Measurements from ENCODE around the gene SSNA1.

Gene SSNA1

GRCh38 chr9:137156567-137157375, 31.7 kb upstream of the SSNA1 start:
- DNase-seq: peak; percentile 83

- no peak for DNase-seq
Observed at GRCh38 chr9:137157618-137158415, 30.7 kb upstream of the SSNA1 start.

- DNase-seq: no peak
Observed at GRCh38 chr9:137158625-137159024, 29.9 kb upstream of the SSNA1 start.

GRCh38 chr9:137159105-137160053, 29.1 kb upstream of the SSNA1 start:
- DNase-seq: no peak

- no peak for DNase-seq
Observed at GRCh38 chr9:137160054-137160425, 28.4 kb upstream of the SSNA1 start.

- DNase-seq: no peak
Observed at GRCh38 chr9:137160716-137161557, 27.5 kb upstream of the SSNA1 start.

GRCh38 chr9:137161558-137162486, 26.7 kb upstream of the SSNA1 start:
- no peak for DNase-seq

GRCh38 chr9:137162505-137163364, 25.7 kb upstream of the SSNA1 start:
- no peak for DNase-seq

GRCh38 chr9:137163365-137163715, 25.1 kb upstream of the SSNA1 start:
- DNase-seq: no peak

- no peak for DNase-seq
Observed at GRCh38 chr9:137163805-137164204, 24.7 kb upstream of the SSNA1 start.

- no peak for DNase-seq
Observed at GRCh38 chr9:137164370-137165249, 23.9 kb upstream of the SSNA1 start.

- DNase-seq: no peak
Observed at GRCh38 chr9:137165250-137165836, 23.1 kb upstream of the SSNA1 start.

- no peak for DNase-seq
Observed at GRCh38 chr9:137166380-137167229, 21.9 kb upstream of the SSNA1 start.

- no peak for DNase-seq
Observed at GRCh38 chr9:137167277-137167746, 21.2 kb upstream of the SSNA1 start.

- no peak for DNase-seq
Observed at GRCh38 chr9:137167747-137168572, 20.5 kb upstream of the SSNA1 start.

- no peak for DNase-seq
Observed at GRCh38 chr9:137168573-137168903, 19.9 kb upstream of the SSNA1 start.
